Peyer's patch (tissue), 4 donors: ENCODE data around the gene OCLN. TPM values are rescaled to one million over a fixed set of nuclear protein-coding genes. Genes with fewer than 3 reads are reported as not detected.
"Not testable (repeated sequence)": the region's sequence is repeated elsewhere in the genome, so short reads cannot be mapped to it uniquely, and the experiment has no call there.

Experiments used
- DNase-seq, 3 donors: peaks; one replicate each; pipeline ENCODE4 v3.0.0-alpha.2; 2017 to 2019
- H3K27ac ChIP-seq, 4 donors: fragments of 200-600 bp; sonication (generic); one replicate each; pipeline ENCODE4 v1.5.1; 2016 to 2019
- H3K27me3 ChIP-seq, 2 donors: fragments of 200-600 bp; sonication (generic); one replicate each; pipeline ENCODE4 v1.5.1; 2019
- H3K36me3 ChIP-seq, 3 donors: fragments of 200-600 bp; sonication (generic); one replicate each; pipeline ENCODE4 v1.5.1; 2016 to 2019
- H3K4me1 ChIP-seq, 4 donors: fragments of 200-600 bp; sonication (generic); one replicate each; pipeline ENCODE4 v1.5.1; 2016 to 2019
- H3K4me3 ChIP-seq, 4 donors: fragments of 200-600 bp; sonication (generic); 1 replicate in 3 of 4; 2 replicates in 1 of 4; pipeline ENCODE4 v1.5.1; 2016 to 2019; ENCODE audit warnings: mild to moderate bottlenecking in 1 of 4
- H3K9me3 ChIP-seq, 4 donors: fragments of 200-600 bp; sonication (generic); one replicate each; pipeline ENCODE4 v1.5.1; 2016 to 2019; ENCODE audit warnings: mild to moderate bottlenecking in 1 of 4
- CTCF ChIP-seq, 6 experiments: fragments of 450-650 bp in 4 of 6; fragments of 200-600 bp in 2 of 6; sonication (generic) in 1 of 6; IDR thresholded peaks; one replicate each; pipeline ENCODE4 v1.5.1; 2017 to 2019; ENCODE audit warnings: antibody characterized with exemption in 6 of 6, mild to moderate bottlenecking in 3 of 6, moderate library complexity in 1 of 6
- POLR2A ChIP-seq, 2 donors: fragments of 450-650 bp; IDR thresholded peaks; one replicate each; pipeline ENCODE4 v1.5.1; 2017; ENCODE audit warnings: antibody characterized with exemption in 2 of 2, mild to moderate bottlenecking in 2 of 2, moderate library complexity in 2 of 2
- total RNA-seq, 4 donors: library from RNA; depleted of rRNA; stranded (reverse); fragments of >200 nt; gene quantifications; one replicate each; pipeline ENCODE4 v1.1.0, GENCODE V29; 2016

Gene OCLN
- total RNA-seq, 4 donors from 2014 or later: 64.7 to 103 (median 76.7) TPM

GRCh38 chr5:69451941-69452647 is 40.5 kb upstream of the OCLN start:
- DNase-seq: no peak
- TF ChIP-seq CTCF (IDR thresholded peaks at IDR 0.05): no peak
- TF ChIP-seq POLR2A (IDR thresholded peaks at IDR 0.05): no peak
- no peaks in the 10 kb centered on the region for H3K27me3 ChIP-seq

GRCh38 chr5:69453487-69453886 is 39.1 kb upstream of the OCLN start:
- Histone ChIP-seq H3K4me1 (peaks cover 0 to 10% (median 0%) of the 10 kb centered on the region in 4 donors), H3K27ac (peak overlapping the region in 3 of 4 donors; percentile 66 to 95 (median 87))
- not testable (repeated sequence) for H3K4me3 ChIP-seq, H3K9me3 ChIP-seq, H3K27me3 ChIP-seq, H3K36me3 ChIP-seq
- DNase-seq: peak in 1 of 3 donors; percentile 6

More at GRCh38 chr5:69451941-69452647, 40.5 kb upstream of the OCLN start:
- Histone ChIP-seq H3K4me3 (no peak overlapping the region), H3K27ac (peak overlapping the region in 3 of 4 donors; percentile 62 to 87 (median 84)), H3K36me3 (no peaks in the 10 kb centered on the region), H3K9me3 (no peaks in the 10 kb centered on the region), H3K4me1 (peaks cover 0 to 10% (median 0%) of the 10 kb centered on the region in 4 donors)

GRCh38 chr5:69454460-69455249 is 37.9 kb upstream of the OCLN start:
- no peaks in the 10 kb centered on the region for H3K27me3 ChIP-seq
- no peaks in the 10 kb centered on the region for H3K9me3 ChIP-seq
- TF ChIP-seq CTCF (IDR thresholded peaks at IDR 0.05): no peak
- TF ChIP-seq POLR2A (IDR thresholded peaks at IDR 0.05): peak; percentile 33 to 53
- DNase-seq: peak in 1 of 3 donors; percentile 52
- peaks cover 0 to 10% (median 0%) of the 10 kb centered on the region in 4 donors for H3K4me1 ChIP-seq
- no peaks in the 10 kb centered on the region for H3K36me3 ChIP-seq
- peak overlapping the region in 2 of 4 donors; percentile 7 to 46 for H3K4me3 ChIP-seq
- H3K27ac ChIP-seq: peak overlapping the region in 3 of 4 donors; percentile 66 to 95 (median 87)

- H3K36me3 ChIP-seq, H3K27me3 ChIP-seq, DNase-seq, H3K9me3 ChIP-seq, H3K4me3 ChIP-seq: not testable (repeated sequence)
- H3K27ac ChIP-seq: peak overlapping the region in 3 of 4 donors; percentile 66 to 95 (median 87)
- peaks cover 0 to 10% (median 0%) of the 10 kb centered on the region in 4 donors for H3K4me1 ChIP-seq
Measured at GRCh38 chr5:69455428-69455988, 37.1 kb upstream of the OCLN start.

- Histone ChIP-seq H3K36me3 (no peaks in the 10 kb centered on the region), H3K27ac (no peak overlapping the region), H3K4me1 (no peaks in the 10 kb centered on the region), H3K4me3 (no peak overlapping the region), H3K9me3 (no peaks in the 10 kb centered on the region), H3K27me3 (no peaks in the 10 kb centered on the region)
- TF ChIP-seq POLR2A (IDR thresholded peaks at IDR 0.05) (no peak), CTCF (IDR thresholded peaks at IDR 0.05) (no peak)
- no peak for DNase-seq
Measured at GRCh38 chr5:69462170-69462569, 30.4 kb upstream of the OCLN start.

GRCh38 chr5:69466375-69466774 is 26.2 kb upstream of the OCLN start:
- not testable (repeated sequence) for H3K4me3 ChIP-seq

More at GRCh38 chr5:69466375-69466774, 26.2 kb upstream of the OCLN start:
- H3K27me3 ChIP-seq, DNase-seq, H3K4me1 ChIP-seq, H3K27ac ChIP-seq, H3K36me3 ChIP-seq, H3K9me3 ChIP-seq: not testable (repeated sequence)
